GM18909 (cell line): Measurements from ENCODE around the gene PPP3R2.

ENCODE experiments used
- ATAC-seq: cut with Tn5 transposase; IDR thresholded peaks from one replicate; pipeline ENCODE4 v1.9.1; 2021; ENCODE audit warnings: mild to moderate bottlenecking; ENCODE audit not compliant: unreplicated experiment, poor library complexity

The PPP3R2 gene

GRCh38 chr9:101594796-101595195, at the start of gene PPP3R2:
PPP3R2 (minus strand) TSS chr9:101594969; CDS start chr9:101594921, 48 bp downstream.
- ATAC-seq = no peak

GRCh38 chr9:101639785-101640665, 45.3 kb upstream of the PPP3R2 start:
- ATAC-seq = no peak

GRCh38 chr9:101639311-101639710, 44.5 kb upstream of the PPP3R2 start:
- no peak for ATAC-seq

- ATAC-seq = no peak
Measured at GRCh38 chr9:101636247-101636646, 41.5 kb upstream of the PPP3R2 start.

GRCh38 chr9:101635473-101635872, 40.7 kb upstream of the PPP3R2 start:
- no peak for ATAC-seq

GRCh38 chr9:101634741-101635409, 40.1 kb upstream of the PPP3R2 start:
- ATAC-seq = no peak

GRCh38 chr9:101632611-101633010, 37.8 kb upstream of the PPP3R2 start:
- no peak for ATAC-seq

- ATAC-seq = no peak
Measured at GRCh38 chr9:101631892-101632291, 37.1 kb upstream of the PPP3R2 start.

- no peak for ATAC-seq
Measured at GRCh38 chr9:101629636-101630035, 34.9 kb upstream of the PPP3R2 start.

GRCh38 chr9:101628173-101628572, 33.4 kb upstream of the PPP3R2 start:
- ATAC-seq = no peak

GRCh38 chr9:101626295-101626694, 31.5 kb upstream of the PPP3R2 start:
- ATAC-seq = peak; percentile 73

- no peak for ATAC-seq
Measured at GRCh38 chr9:101625876-101626275, 31.1 kb upstream of the PPP3R2 start.

GRCh38 chr9:101620452-101620851, 25.7 kb upstream of the PPP3R2 start:
- ATAC-seq = peak; percentile 55

GRCh38 chr9:101618698-101619097, 23.9 kb upstream of the PPP3R2 start:
- ATAC-seq = peak; percentile 70

- no peak for ATAC-seq
Measured at GRCh38 chr9:101605547-101605946, 10.8 kb upstream of the PPP3R2 start.

GRCh38 chr9:101604296-101604695, 9.5 kb upstream of the PPP3R2 start:
- no peak for ATAC-seq

- ATAC-seq = peak; percentile 53
Measured at GRCh38 chr9:101601904-101602765, 7.4 kb upstream of the PPP3R2 start.

- no peak for ATAC-seq
Measured at GRCh38 chr9:101593345-101593744, 1.4 kb downstream of the PPP3R2 start.

GRCh38 chr9:101592788-101593187, 2.0 kb downstream of the PPP3R2 start:
- ATAC-seq = no peak

GRCh38 chr9:101591787-101592446, 2.9 kb downstream of the PPP3R2 start:
- ATAC-seq = no peak
